SK-N-SH treated with all-trans-retinoic acid at 6 μM for 48 hours (cell line): ENCODE measurements around the gene MAML3.

Experiments used
- OSR1 ChIP-seq: fragments of 250-450 bp; sonication (Bioruptor Pico); IDR thresholded peaks from 2 replicates; pipeline ENCODE4 v1.8.0; 2022; ENCODE audit warnings: moderate library complexity, mild to moderate bottlenecking, inconsistent platforms
- ZFP30 ChIP-seq: fragments of 450-650 bp; formaldehyde crosslinking; IDR thresholded peaks from 2 replicates; pipeline ENCODE4 v1.5.0; 2022; ENCODE audit warnings: mild to moderate bottlenecking, moderate library complexity

DNA sequence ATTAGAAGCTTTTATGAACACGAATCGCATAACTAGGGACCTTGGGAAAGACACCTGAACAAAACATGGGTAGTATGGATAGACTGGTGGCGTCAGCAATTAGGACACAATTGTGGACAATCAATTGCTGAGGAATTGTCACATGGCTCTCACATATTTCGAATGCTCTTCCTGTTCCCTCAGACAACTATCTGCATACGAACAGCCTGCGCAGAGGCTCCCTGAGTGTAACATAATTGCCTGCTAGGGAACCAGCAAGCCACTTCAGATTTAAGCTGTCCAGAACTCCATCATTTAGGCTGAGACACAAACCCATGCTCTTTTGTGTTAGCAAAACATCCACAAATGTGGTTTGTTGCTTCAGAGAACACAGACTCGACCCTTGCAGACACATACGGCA is 327.6 kb downstream of the MAML3 start:
- TF ChIP-seq ZFP30: no peak
- TF ChIP-seq OSR1 (CRISPR knock-in tag): no peak
